Immature natural killer cell (primary cell): ENCODE measurements around the gene HOXB7. TPM values are rescaled to one million over a fixed set of nuclear protein-coding genes. Genes with fewer than 3 reads are reported as not detected.

Experiments used
- DNase-seq, 3 donors: peaks; one replicate each; pipeline ENCODE4 v3.0.0; 2022; ENCODE audit warnings: mixed read lengths in 1 of 3
- H3K27ac Mint-ChIP-seq, 6 donors: one replicate each; pipeline ENCODE4 v1.8.0; 2020; ENCODE audit warnings: mixed read lengths in 6 of 6, mild to moderate bottlenecking in 5 of 6, inconsistent platforms in 4 of 6, moderate library complexity in 3 of 6
- H3K27me3 Mint-ChIP-seq, 3 donors: one replicate each; pipeline ENCODE4 v1.8.0; 2020 to 2021; ENCODE audit warnings: low read depth in 3 of 3, mild to moderate bottlenecking in 3 of 3, mixed read lengths in 3 of 3, moderate library complexity in 3 of 3, inconsistent platforms in 1 of 3
- H3K36me3 Mint-ChIP-seq, 3 donors: one replicate each; pipeline ENCODE4 v1.8.0; 2020; ENCODE audit warnings: mixed read lengths in 3 of 3, inconsistent platforms in 2 of 3, mild to moderate bottlenecking in 2 of 3
- H3K4me1 Mint-ChIP-seq, 2 donors: one replicate each; pipeline ENCODE4 v1.8.0; 2020; ENCODE audit warnings: inconsistent platforms in 2 of 2, mild to moderate bottlenecking in 2 of 2, mixed read lengths in 2 of 2, moderate library complexity in 1 of 2
- H3K4me3 Mint-ChIP-seq, 5 donors: one replicate each; pipeline ENCODE4 v1.8.0; 2020; ENCODE audit warnings: mild to moderate bottlenecking in 5 of 5, mixed read lengths in 5 of 5, inconsistent platforms in 3 of 5, moderate library complexity in 3 of 5
- H3K9me3 Mint-ChIP-seq, 6 donors: one replicate each; pipeline ENCODE4 v1.8.0; 2020; ENCODE audit warnings: mild to moderate bottlenecking in 6 of 6, mixed read lengths in 6 of 6, inconsistent platforms in 4 of 6, moderate library complexity in 3 of 6
- polyA plus RNA-seq, 3 donors: library from polyadenylated mRNA; unstranded; fragments of 300-500 nt; fragmentation: Illumina TruSeq; gene quantifications; one replicate each; pipeline ENCODE4 v1.2.3, GENCODE V29; 2021

Gene HOXB7
- polyA plus RNA-seq, 3 donors from 2014 or later: 0.39 to 1.8 (median 1.5) TPM

GRCh38 chr17:48615963-48616716 lies 5.3 kb upstream of the HOXB7 start:
- Mint-ChIP-seq H3K27ac (no peak overlapping the region), H3K27me3 (peaks cover 61 to 81% (median 78%) of the 10 kb centered on the region in 3 donors), H3K4me3 (peak overlapping the region in 1 of 5 donors; percentile 2), H3K36me3 (no peaks in the 10 kb centered on the region), H3K4me1 (peaks cover 38 to 69% of the 10 kb centered on the region in 2 donors), H3K9me3 (no peaks in the 10 kb centered on the region)
- DNase-seq: no peak

DNA sequence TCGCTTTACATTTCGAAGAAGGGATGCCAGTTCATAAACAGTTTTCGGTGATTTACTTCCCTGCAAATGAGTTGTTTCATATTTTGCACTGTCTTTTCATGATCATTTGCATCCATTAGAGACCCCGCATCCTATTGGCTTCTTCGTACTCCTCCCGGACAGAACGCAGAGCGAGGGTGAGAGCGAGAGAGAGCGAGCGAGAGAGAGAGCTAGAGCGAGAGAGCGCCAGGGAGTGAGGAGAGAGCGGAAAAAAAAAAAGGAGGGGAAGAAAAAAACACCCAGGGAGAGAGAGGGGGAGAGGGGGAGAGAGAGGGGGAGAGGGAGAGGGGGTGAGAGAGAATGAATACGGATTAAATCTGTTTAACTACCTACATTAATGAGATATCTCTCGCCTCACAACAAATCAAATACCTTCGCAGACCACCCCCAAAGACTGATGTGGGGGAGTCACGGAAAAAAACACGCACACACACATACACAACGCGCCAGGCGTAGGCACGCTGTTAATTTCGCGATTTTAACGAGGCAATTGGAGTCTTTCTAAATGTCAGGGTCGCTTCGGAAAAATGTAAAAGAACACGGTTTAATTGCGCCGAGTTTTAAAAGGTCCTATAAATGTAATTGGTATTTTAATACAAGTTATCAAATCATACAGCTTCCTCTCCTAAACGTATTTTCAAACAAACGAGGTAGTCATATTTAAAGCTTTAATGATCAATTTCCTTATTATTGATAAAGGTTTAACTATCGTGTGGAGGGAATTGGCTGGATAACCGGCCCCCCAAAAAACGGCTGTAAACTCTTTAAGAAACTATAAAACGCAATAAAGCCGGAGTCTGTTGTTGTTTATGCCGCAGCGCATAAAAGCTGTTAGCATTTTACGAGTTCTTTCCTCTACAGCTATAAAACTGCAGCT lies 4.5 kb upstream of the HOXB7 start, which contains the start of gene HOXB8:
HOXB8 (minus strand) TSS at position 246 of the 916 bp plus-strand sequence. CDS start 588 bp downstream, outside the sequence.
- Mint-ChIP-seq H3K27ac (peak within 1 kb of the TSS in 3 of 6 donors; percentile 57 to 73 (median 65)), H3K27me3 (peaks cover 63 to 81% (median 76%) of the 10 kb centered on the region in 3 donors), H3K4me1 (peaks cover 43 to 74% of the 10 kb centered on the region in 2 donors), H3K36me3 (no peaks in the 10 kb centered on the region), H3K9me3 (no peaks in the 10 kb centered on the region), H3K4me3 (peak within 1 kb of the TSS in 4 of 5 donors; percentile 7 to 68 (median 18))
- DNase-seq: no peak

DNA sequence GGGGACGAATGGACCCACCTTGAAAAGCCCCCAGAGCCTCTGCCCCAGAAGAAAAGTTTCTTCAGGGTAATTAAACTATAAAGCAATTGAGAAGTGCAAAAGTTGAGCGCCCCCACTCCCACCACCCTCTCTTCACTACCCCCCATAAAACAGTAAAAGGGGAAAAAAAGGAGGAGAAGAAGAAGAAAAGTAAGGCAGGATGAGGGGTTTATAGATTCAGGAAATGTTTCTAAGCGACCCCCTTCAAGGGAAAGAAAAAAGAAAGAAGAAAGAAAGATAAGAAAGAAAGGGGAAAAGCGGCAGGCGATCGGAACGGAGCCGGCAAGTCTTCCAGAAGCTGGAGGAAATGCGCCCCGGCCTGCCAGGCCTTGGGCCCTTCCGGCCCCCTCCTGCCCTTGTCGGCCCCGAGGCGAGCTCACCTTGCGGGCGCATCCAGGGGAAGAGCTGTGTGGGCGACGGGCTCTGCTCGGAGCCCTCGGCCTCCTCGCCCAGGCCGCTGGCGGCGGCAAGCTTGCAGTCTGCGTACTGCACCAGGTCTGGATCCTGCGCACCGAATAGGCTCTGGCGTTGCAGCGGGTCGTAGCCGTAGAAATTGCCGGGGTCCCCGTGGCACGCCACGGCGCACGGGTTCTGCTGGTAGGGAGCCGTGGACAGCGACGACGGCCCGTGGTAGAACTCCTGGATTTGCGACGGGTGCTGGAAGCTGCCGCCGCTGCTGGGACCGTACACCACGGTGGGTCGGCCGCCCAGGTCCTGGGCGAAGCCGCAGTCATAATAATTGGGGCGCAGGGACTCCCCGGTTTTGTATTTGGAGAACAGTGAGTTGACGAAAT lies 3.3 kb upstream of the HOXB7 start:
- Mint-ChIP-seq H3K4me1 (peaks cover 43 to 68% of the 10 kb centered on the region in 2 donors), H3K27me3 (peaks cover 58 to 70% (median 65%) of the 10 kb centered on the region in 3 donors), H3K9me3 (no peaks in the 10 kb centered on the region), H3K4me3 (peak overlapping the region; percentile 40 to 94 (median 67)), H3K36me3 (no peaks in the 10 kb centered on the region), H3K27ac (peak overlapping the region in 2 of 6 donors; percentile 30 to 65)
- peak in 1 of 3 donors; percentile 17 for DNase-seq

DNA sequence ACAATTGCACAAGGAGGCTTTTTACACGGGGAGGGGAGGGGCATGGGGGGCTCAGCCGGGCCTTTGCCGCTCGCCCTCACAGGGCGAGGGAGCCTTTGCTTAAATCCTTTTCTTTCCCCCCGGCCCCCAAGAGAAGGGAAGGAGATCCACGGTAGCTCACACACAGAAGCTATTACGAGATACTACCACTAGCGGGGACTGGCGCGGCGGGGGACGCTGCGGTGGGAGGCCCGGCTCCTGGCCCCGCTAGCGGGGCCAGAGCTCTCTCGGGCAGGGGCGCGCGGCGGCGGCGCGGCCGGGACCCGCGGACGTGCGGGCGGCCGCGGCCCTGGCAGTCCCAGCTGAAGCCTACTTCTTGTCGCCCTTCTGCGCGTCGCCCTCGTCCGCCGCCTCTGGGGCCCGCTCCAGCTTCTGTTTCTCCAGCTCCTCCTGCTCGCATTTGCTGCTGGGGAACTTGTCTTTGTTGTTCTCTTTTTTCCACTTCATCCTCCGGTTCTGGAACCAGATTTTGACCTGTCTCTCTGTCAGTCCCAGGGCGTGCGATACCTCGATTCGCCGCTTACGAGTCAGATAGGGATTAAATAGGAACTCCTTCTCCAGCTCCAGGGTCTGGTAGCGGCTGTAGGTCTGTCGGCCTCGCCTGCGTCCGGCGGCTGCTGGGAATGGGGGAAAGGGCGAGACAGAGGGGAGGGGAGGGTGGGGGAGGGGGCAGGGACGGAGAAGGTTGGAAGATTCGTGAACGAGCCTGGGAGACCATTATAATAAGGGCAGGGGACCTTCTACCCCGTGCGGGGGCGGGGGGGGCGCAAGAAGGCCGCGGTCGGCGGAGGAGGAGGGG lies 2.3 kb upstream of the HOXB7 start:
- peak overlapping the region in 4 of 6 donors; percentile 0 to 73 (median 40) for H3K27ac Mint-ChIP-seq
- H3K4me1 Mint-ChIP-seq: peaks cover 38 to 58% of the 10 kb centered on the region in 2 donors
- peak in 2 of 3 donors; percentile 56 to 58 for DNase-seq
- no peaks in the 10 kb centered on the region for H3K36me3 Mint-ChIP-seq
- H3K27me3 Mint-ChIP-seq: peaks cover 48 to 62% (median 55%) of the 10 kb centered on the region in 3 donors
- peak overlapping the region; percentile 81 to 94 (median 91) for H3K4me3 Mint-ChIP-seq
- no peaks in the 10 kb centered on the region for H3K9me3 Mint-ChIP-seq

DNA sequence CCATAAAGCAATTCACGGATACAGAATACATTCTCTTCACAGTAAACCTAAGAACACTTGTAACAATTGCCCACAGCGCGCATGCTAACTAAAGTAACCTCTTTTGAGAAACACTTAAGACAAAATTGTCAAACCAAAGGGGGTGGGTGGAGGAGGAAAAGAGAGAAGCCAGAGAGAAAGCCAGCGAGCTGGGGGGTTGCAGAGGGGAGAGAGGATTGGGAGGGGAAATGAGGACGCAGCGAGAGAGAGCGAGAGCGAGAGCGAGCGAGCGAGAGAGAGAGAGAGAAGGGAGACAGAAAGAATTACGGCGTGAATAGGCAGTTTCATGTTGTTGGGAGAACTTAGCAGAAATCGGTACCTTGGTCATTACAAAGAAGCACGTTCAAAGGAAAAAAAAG lies 1.6 kb upstream of the HOXB7 start:
- DNase-seq: peak in 2 of 3 donors; percentile 24 to 33
- Mint-ChIP-seq H3K36me3 (no peaks in the 10 kb centered on the region), H3K9me3 (no peaks in the 10 kb centered on the region), H3K4me3 (peak overlapping the region; percentile 81 to 92 (median 86)), H3K27me3 (peaks cover 43 to 57% (median 49%) of the 10 kb centered on the region in 3 donors), H3K4me1 (peaks cover 38 to 57% of the 10 kb centered on the region in 2 donors), H3K27ac (peak overlapping the region; percentile 0 to 73 (median 49))

DNA sequence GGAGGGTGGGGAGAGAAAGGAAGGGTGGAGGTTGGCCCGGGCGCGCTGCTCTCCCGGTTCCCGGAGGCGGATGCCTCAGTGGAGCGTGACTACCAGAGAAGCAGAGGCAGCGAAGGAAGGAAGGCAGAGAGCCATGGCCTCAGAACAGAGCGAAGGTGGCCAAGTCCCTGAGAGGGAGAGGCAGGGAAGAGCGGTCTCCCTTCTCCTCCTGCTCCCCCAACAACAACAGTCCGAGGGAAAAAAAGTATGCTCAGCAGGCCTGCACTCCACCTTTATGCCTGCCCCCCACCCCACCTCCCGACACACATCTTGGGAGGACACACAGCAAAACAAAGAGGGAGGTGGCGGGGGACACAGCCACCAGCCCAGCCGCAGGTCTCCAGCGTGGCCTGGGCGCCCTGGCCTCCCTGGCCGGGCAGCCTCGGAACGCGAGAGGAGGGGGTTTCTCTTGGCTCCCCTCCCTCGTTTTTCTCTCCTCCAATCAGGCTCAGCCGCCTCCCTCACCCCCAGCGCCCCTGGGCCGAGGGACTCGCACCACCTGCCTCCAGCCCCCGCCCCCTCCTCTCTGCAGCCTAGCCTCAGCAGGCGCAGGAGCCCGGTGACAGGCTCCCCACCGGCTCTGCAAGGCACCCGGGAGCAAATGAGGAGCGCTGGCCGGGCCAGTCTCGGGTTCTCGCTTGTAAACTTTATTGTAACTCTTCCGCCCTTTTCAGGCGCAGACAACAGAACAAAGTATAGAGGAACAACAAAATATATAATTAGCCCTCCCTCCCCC lies 1.1 kb upstream of the HOXB7 start:
- Mint-ChIP-seq H3K36me3 (no peaks in the 10 kb centered on the region), H3K27me3 (peaks cover 40 to 51% (median 43%) of the 10 kb centered on the region in 3 donors), H3K9me3 (no peaks in the 10 kb centered on the region), H3K27ac (peak overlapping the region in 2 of 6 donors; percentile 71 to 86), H3K4me3 (peak overlapping the region; percentile 94 to 100 (median 98)), H3K4me1 (peaks cover 36 to 51% of the 10 kb centered on the region in 2 donors)
- no peak for DNase-seq

DNA sequence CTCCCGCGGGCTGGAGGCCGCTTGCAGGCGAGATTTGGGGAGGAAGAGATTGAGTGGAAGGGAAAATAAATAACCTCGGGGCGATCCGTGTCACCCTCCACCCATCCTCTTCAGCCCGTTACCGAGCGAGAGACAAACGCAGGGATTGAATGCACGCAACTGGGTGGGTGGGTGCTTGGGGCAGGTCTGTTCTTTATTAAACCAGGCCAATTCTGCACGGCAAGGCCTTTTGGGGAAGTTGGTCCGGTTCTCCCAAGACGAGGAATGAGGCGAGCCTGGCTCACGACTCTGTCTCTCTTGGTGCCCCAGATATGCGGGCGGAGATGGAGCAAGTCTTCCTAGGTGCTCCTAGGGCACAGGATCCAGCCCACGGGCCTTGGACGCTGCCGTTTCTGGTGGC lies 396 bp upstream of the HOXB7 start:
- Mint-ChIP-seq H3K4me3 (peak overlapping the region; percentile 94 to 100 (median 98)), H3K36me3 (no peaks in the 10 kb centered on the region), H3K4me1 (peaks cover 36 to 50% of the 10 kb centered on the region in 2 donors), H3K9me3 (no peaks in the 10 kb centered on the region), H3K27ac (peak overlapping the region in 5 of 6 donors; percentile 17 to 86 (median 73)), H3K27me3 (peaks cover 41 to 45% (median 42%) of the 10 kb centered on the region in 3 donors)
- DNase-seq: no peak

GRCh38 chr17:48609759-48610281 lies 997 bp downstream of the HOXB7 start:
- Mint-ChIP-seq H3K36me3 (no peaks in the 10 kb centered on the region), H3K27me3 (peaks cover 31 to 37% (median 33%) of the 10 kb centered on the region in 3 donors), H3K4me1 (peaks cover 30 to 42% of the 10 kb centered on the region in 2 donors), H3K27ac (no peak overlapping the region), H3K4me3 (peak overlapping the region; percentile 94 to 100 (median 98)), H3K9me3 (no peaks in the 10 kb centered on the region)
- no peak for DNase-seq

DNA sequence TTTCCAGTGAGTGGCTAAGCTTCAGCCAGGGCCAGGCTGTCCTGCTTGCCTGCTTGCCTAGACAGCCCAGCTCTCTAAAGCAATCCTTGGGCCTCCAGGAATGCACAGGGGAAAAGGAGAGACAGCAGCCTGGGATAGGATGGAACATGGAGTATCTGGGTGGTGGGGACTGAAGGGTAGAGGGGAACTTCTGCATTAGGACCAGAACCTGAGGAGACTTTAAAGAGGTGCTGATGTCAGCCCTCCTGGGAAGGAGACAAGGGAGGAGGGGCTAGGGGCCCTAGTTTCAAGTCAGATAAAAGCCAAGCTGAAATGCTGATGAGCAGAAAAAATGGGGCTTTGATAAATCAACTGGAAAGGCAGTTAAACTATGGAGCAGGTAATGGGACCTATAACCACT lies 1.8 kb downstream of the HOXB7 start:
- DNase-seq: no peak
- peak overlapping the region in 1 of 6 donors; percentile 16 for H3K27ac Mint-ChIP-seq
- no peaks in the 10 kb centered on the region for H3K36me3 Mint-ChIP-seq
- peaks cover 30 to 34% of the 10 kb centered on the region in 2 donors for H3K4me1 Mint-ChIP-seq
- no peaks in the 10 kb centered on the region for H3K9me3 Mint-ChIP-seq
- H3K27me3 Mint-ChIP-seq: peaks cover 32 to 35% (median 33%) of the 10 kb centered on the region in 3 donors
- H3K4me3 Mint-ChIP-seq: peak overlapping the region; percentile 37 to 98 (median 63)

DNA sequence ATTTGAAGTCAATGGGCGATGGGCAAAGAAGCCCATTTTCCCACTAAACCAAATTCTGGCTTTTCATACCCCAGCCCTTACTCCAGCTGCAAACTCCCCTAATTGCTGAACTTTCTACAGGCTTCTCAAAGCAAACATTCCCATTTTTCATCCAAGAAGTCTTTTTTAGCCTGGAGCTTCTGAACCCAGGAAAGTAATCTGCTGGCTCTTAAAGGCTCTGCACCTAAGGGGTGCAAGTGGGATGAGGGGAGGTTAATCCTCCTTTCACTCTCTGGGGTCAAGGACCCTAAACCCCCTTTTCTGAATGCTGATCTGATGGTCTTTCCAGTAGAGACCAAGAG lies 2.4 kb downstream of the HOXB7 start:
- H3K36me3 Mint-ChIP-seq: no peaks in the 10 kb centered on the region
- H3K9me3 Mint-ChIP-seq: no peaks in the 10 kb centered on the region
- H3K4me3 Mint-ChIP-seq: peak overlapping the region in 2 of 5 donors; percentile 2 to 98
- DNase-seq: no peak
- H3K27me3 Mint-ChIP-seq: peaks cover 29 to 33% (median 30%) of the 10 kb centered on the region in 3 donors
- peaks cover 24 to 28% of the 10 kb centered on the region in 2 donors for H3K4me1 Mint-ChIP-seq
- H3K27ac Mint-ChIP-seq: no peak overlapping the region

DNA sequence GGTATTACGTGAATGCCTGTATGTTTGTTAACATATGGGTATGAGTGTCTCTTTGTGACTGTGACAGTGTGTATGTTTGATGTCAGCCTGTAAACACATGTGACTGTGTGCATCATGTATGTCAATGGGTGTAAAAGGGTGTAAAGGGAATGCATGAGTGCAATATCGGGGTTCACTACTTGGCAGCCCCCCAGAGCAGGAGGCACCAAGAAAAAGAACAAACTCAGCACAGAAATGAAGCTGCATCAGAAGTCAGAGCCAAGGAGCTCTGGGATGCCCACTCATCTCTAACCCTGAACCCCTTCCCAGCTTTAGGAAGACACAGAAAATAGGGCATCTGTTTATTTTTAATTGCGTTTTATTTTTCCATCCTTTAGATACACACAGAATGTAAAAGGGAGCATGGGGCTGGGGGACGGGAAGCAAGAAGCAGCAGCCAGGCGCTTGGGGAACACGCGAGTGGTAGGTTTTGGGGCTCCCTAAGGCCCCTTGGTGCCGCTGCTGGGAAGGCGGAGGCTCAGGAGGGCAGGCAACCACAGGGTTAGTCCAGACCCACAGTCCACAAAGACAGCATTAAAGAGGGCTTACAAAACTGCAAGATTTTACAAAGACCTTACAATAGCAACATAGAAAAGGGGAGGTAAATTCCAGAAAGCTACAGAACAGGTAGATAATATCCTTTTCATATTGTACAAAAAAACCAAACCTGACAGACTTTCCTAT lies 3.8 kb downstream of the HOXB7 start:
- peaks cover 30 to 37% (median 30%) of the 10 kb centered on the region in 3 donors for H3K27me3 Mint-ChIP-seq

More for the DNA sequence above, 3.8 kb downstream of the HOXB7 start:
- H3K27ac Mint-ChIP-seq: no peak overlapping the region
- DNase-seq: no peak
- H3K9me3 Mint-ChIP-seq: no peaks in the 10 kb centered on the region
- H3K36me3 Mint-ChIP-seq: no peaks in the 10 kb centered on the region
- H3K4me1 Mint-ChIP-seq: peaks cover 19% of the 10 kb centered on the region in 2 donors
- H3K4me3 Mint-ChIP-seq: no peak overlapping the region
